ENCODE measurements around the gene TEX48. TPM values are rescaled to one million over a fixed set of nuclear protein-coding genes. Genes with fewer than 3 reads are reported as not detected.

The TEX48 gene
- polyA plus RNA-seq, 3 donors = not detected

GRCh38 chr9:114695948-114696347 lies 14.0 kb upstream of the TEX48 start:
- 64 to 85% (median 82%) methylated on average over 2 of the region's 2 CpGs for WGBS, 3 donors
- no peak overlapping the region for H3K27ac ChIP-seq (ENCODE audit: low read depth, low read length)

- no peak overlapping the region for H3K27ac ChIP-seq (ENCODE audit: low read depth, low read length)
- 85 to 90% (median 86%) methylated on average over 6 of the region's 6 CpGs for WGBS, 3 donors
Observed at GRCh38 chr9:114694719-114695269, 12.8 kb upstream of the TEX48 start.

- no peak overlapping the region for H3K27ac ChIP-seq (ENCODE audit: low read depth, low read length)
- 51 to 76% (median 75%) methylated on average over 2 of the region's 2 CpGs for WGBS, 3 donors
Observed at GRCh38 chr9:114694146-114694545, 12.2 kb upstream of the TEX48 start.

GRCh38 chr9:114693248-114693855 lies 11.4 kb upstream of the TEX48 start:
- WGBS, 3 donors = 49 to 71% (median 49%) methylated on average over 2 of the region's 2 CpGs
- H3K27ac ChIP-seq (ENCODE audit: low read depth, low read length) = no peak overlapping the region

GRCh38 chr9:114691956-114692295 lies 9.9 kb upstream of the TEX48 start:
- no peak overlapping the region for H3K27ac ChIP-seq (ENCODE audit: low read depth, low read length)

- no peak overlapping the region for H3K27ac ChIP-seq (ENCODE audit: low read depth, low read length)
- 79 to 91% (median 86%) methylated on average over 11 of the region's 11 CpGs for WGBS, 3 donors
Observed at GRCh38 chr9:114691046-114691955, 9.3 kb upstream of the TEX48 start.

- WGBS, 3 donors = 92 to 96% (median 94%) methylated on average over 4 of the region's 4 CpGs
- H3K27ac ChIP-seq (ENCODE audit: low read depth, low read length) = no peak overlapping the region
Observed at GRCh38 chr9:114690308-114690707, 8.3 kb upstream of the TEX48 start.

GRCh38 chr9:114689813-114690212 lies 7.8 kb upstream of the TEX48 start:
- WGBS, 3 donors = 88 to 94% (median 91%) methylated on average over 7 of the region's 7 CpGs
- no peak overlapping the region for H3K27ac ChIP-seq (ENCODE audit: low read depth, low read length)

- no peak overlapping the region for H3K27ac ChIP-seq (ENCODE audit: low read depth, low read length)
- 86 to 92% (median 86%) methylated on average over 3 of the region's 3 CpGs for WGBS, 3 donors
Observed at GRCh38 chr9:114688909-114689610, 7.1 kb upstream of the TEX48 start.

GRCh38 chr9:114688379-114688778 lies 6.4 kb upstream of the TEX48 start:
- 87 to 90% (median 90%) methylated on average over 4 of the region's 4 CpGs for WGBS, 3 donors
- H3K27ac ChIP-seq (ENCODE audit: low read depth, low read length) = no peak overlapping the region

- H3K27ac ChIP-seq (ENCODE audit: low read depth, low read length) = no peak overlapping the region
Observed at GRCh38 chr9:114687034-114687433, 5.0 kb upstream of the TEX48 start.

GRCh38 chr9:114685951-114686350 lies 4.0 kb upstream of the TEX48 start:
- 74 to 85% (median 76%) methylated on average over 5 of the region's 5 CpGs for WGBS, 3 donors
- no peak overlapping the region for H3K27ac ChIP-seq (ENCODE audit: low read depth, low read length)

- no peak overlapping the region for H3K27ac ChIP-seq (ENCODE audit: low read depth, low read length)
- 82 to 83% (median 82%) methylated on average over 6 of the region's 6 CpGs for WGBS, 3 donors
Observed at GRCh38 chr9:114684036-114684435, 2.0 kb upstream of the TEX48 start.

GRCh38 chr9:114682846-114683245 lies 854 bp upstream of the TEX48 start:
- WGBS, 3 donors = 89 to 93% (median 90%) methylated on average over 3 of the region's 3 CpGs

GRCh38 chr9:114680259-114681001 lies 1.6 kb downstream of the TEX48 start:
- no peak overlapping the region for H3K27ac ChIP-seq (ENCODE audit: low read depth, low read length)
- 69 to 81% (median 79%) methylated on average over 8 of the region's 8 CpGs for WGBS, 3 donors

More at GRCh38 chr9:114682846-114683245, 854 bp upstream of the TEX48 start:
- H3K27ac ChIP-seq (ENCODE audit: low read depth, low read length) = no peak overlapping the region

- H3K27ac ChIP-seq (ENCODE audit: low read depth, low read length) = no peak overlapping the region
Observed at GRCh38 chr9:114678795-114679194, 3.2 kb downstream of the TEX48 start.

- no peak overlapping the region for H3K27ac ChIP-seq (ENCODE audit: low read depth, low read length)
- 62 to 90% (median 80%) methylated on average over 3 of the region's 3 CpGs for WGBS, 3 donors
Observed at GRCh38 chr9:114678130-114678529, 3.9 kb downstream of the TEX48 start.

- 24 to 41% (median 35%) methylated on average over 3 of the region's 3 CpGs for WGBS, 3 donors
- H3K27ac ChIP-seq (ENCODE audit: low read depth, low read length) = no peak overlapping the region
Observed at GRCh38 chr9:114677418-114677817, 4.6 kb downstream of the TEX48 start.

GRCh38 chr9:114676901-114677300 lies 5.1 kb downstream of the TEX48 start:
- H3K27ac ChIP-seq (ENCODE audit: low read depth, low read length) = no peak overlapping the region
- WGBS, 3 donors = 75 to 88% (median 88%) methylated on average over 4 of the region's 4 CpGs
